HepG2 (cell line): Measurements from ENCODE around the gene PIKFYVE. TPM values are rescaled to one million over a fixed set of nuclear protein-coding genes. Genes with fewer than 3 reads are reported as not detected.

Experiments used
- AFF4 ChIP-seq: sonication (generic); formaldehyde crosslinking; IDR thresholded peaks from 2 replicates; pipeline ENCODE4 v1.4.0; 2020; ENCODE audit warnings: missing genetic modification reagents
- KIAA2018 ChIP-seq: sonication (generic); formaldehyde crosslinking; IDR thresholded peaks from 2 replicates; pipeline ENCODE4 v1.5.0; 2020; ENCODE audit warnings: mild to moderate bottlenecking, missing genetic modification reagents, borderline replicate concordance
- SNRNP70 ChIP-seq: fragments of 200-400 bp; formaldehyde crosslinking; IDR thresholded peaks from 2 replicates; pipeline ENCODE4 v1.6.1; 2017; ENCODE audit warnings: mild to moderate bottlenecking, low read depth, low read length, moderate library complexity
- TCF7L2 ChIP-seq: IDR thresholded peaks from 2 replicates; pipeline ENCODE4 v1.6.1; 2011; ENCODE audit warnings: mild to moderate bottlenecking, low read depth, low read length, moderate library complexity
- ZNF318 ChIP-seq: sonication (generic); formaldehyde crosslinking; IDR thresholded peaks from 2 replicates; pipeline ENCODE4 v1.4.0; 2020; ENCODE audit warnings: mild to moderate bottlenecking, missing genetic modification reagents
- ZNF33A ChIP-seq: sonication (generic); formaldehyde crosslinking; IDR thresholded peaks from 2 replicates; pipeline ENCODE4 v1.5.1; 2020; ENCODE audit warnings: missing genetic modification reagents, mild to moderate bottlenecking, moderate library complexity, borderline replicate concordance
- ZNF546 ChIP-seq: sonication (generic); formaldehyde crosslinking; conservative IDR thresholded peaks from 2 replicates; pipeline ENCODE4 v1.8.1; 2023; ENCODE audit warnings: mild to moderate bottlenecking, missing genetic modification reagents
- polyA plus RNA-seq, 8 experiments: library from polyadenylated mRNA; depleted of rRNA in 3 of 8; stranded (reverse) in 7 of 8; unstranded in 1 of 8; fragments of >200 nt; fragmentation: Illumina TruSeq in 4 of 8; extraction: Trizol in 4 of 8; gene quantifications; 2 replicates each; pipeline versions ENCODE4 v1.2.1 to v1.2.3, GENCODE V29; 2011 to 2016; ENCODE audit warnings: low read depth in 4 of 8, missing spikeins in 1 of 8, mixed read lengths in 1 of 8; ENCODE audit not compliant: insufficient read depth in 1 of 8
- total RNA-seq, 5 experiments: library from RNA; depleted of rRNA; stranded (reverse); fragments of >200 nt; fragmentation: Illumina TruSeq; extraction: Trizol; gene quantifications; 2 replicates each; pipeline ENCODE4 v1.2.3, GENCODE V29; 2016; ENCODE audit warnings: low read depth in 1 of 5

Gene PIKFYVE
- total and polyA plus RNA-seq, 2 of the 13 experiments (the other 11 are each of a cell fraction or from before 2014, with no cell fraction given): 20.2 to 21.7 TPM

GRCh38 chr2:208254118-208254870 is 11.8 kb upstream of the PIKFYVE start (continued):
- peak; percentile 49; the same call in 1 of the 2 replicates for TF ChIP-seq KIAA2018 (CRISPR knock-in tag)
- TF ChIP-seq ZNF318 (CRISPR knock-in tag): peak; percentile 91; the same call in 1 of the 2 replicates
- TF ChIP-seq ZNF546 (CRISPR knock-in tag): 0 out of 2 replicates have a peak, but pooled peaks have one; percentile 25
- TF ChIP-seq ZNF33A (CRISPR knock-in tag): no peak
- TF ChIP-seq AFF4: no peak
- 0 out of 2 replicates have a peak, but pooled peaks have one; percentile 4 for TF ChIP-seq TCF7L2
- TF ChIP-seq SNRNP70: no peak
